NCI-H2107 (cell line): ENCODE measurements around the gene ADAMTS9.

Experiments used
- DNase-seq: peaks from one replicate; lab custom pipeline; 2025; lab: John Stamatoyannopoulos, UW

ADAMTS9 gene

DNA sequence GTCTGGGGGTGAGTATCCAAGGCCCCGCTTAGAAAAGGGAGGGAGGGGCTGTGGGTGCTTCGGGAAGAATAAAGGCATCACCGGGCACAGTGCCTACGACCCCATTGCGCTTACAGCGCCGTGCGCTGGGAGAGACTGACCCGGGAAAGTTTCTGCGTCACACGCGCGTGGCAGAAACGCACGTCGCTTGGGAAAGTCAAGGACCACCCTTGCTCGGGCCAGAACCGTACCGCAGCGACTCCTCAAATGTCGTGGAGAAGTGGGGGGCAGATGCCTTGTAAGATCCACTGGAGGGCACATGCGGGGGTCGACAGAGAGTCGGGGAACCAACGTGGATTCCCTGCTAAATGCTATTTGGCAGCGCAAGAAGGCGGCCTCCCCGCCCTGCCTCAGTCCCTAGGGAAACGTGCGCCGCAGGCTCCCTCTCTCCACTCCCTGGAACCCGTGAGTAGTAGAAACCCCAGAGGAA, 2.4 kb downstream of the ADAMTS9 start:
- no peak for DNase-seq

DNA sequence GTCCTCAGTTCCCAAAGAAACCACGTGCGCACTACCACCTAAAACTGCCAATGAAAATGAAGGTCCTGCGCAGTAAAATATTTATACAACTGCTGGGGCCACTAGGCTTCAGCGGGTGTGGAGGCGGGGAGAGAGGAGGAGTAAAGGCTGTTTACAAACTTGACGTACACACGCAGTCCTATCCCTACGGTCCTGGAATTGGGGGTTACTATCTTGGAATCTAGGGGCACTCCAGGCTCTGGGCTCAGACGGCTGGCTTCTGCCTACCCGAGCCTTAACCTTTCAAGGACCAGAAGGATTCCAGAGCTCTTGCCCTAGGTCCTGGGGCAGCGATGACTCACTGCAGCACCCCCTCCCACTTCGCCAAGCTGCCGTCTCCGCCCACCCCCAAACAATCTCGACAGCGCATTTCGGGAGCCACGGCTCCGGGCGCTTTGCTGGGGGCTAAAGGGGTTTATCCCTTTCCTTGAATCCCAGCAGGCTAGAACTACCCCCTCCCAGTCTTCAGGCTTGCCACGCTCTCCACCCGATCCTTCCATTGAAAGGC, 3.0 kb downstream of the ADAMTS9 start:
- DNase-seq: no peak

DNA sequence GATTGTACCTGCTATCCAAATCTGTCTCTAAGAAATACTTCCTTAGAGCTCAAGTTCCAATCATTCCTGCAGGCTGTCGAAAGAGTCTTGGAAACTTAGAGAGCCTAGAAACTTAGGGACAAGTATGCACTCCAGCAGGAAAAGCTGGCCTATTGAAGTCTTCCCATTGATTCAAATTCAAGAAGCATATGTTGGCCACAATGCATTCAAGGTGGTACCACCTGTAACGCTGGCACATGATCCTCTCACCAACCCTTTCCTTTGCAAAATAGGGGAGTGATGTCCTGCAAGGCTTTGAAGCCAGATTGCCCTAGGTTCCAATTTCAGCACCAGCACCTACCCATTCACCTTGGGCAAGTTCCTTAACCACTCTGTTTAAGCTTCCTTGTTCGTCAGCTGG, 6.0 kb downstream of the ADAMTS9 start:
- DNase-seq: no peak

DNA sequence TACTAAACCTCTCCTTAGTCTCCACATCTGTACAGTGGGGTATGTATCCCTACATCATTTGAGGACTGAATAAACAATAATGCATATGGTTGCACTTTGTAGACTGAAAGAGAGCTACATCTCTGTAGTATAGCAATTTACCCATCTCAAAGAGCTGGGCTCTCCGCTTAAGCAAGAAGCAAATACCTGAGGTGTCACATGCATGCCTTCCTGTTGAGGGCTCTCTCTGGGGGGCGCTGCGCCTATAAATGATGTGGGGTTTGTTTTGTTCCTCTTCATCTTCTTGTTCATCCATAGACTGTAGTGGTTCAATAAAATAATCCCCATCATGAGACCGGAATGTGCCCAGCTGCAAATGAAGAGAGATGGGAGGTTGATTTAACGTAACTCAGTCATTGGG, 6.8 kb downstream of the ADAMTS9 start:
- DNase-seq: no peak

- DNase-seq: no peak
These were observed 7.5 kb downstream of the ADAMTS9 start for GRCh38 chr3:64680334-64680733.

DNA sequence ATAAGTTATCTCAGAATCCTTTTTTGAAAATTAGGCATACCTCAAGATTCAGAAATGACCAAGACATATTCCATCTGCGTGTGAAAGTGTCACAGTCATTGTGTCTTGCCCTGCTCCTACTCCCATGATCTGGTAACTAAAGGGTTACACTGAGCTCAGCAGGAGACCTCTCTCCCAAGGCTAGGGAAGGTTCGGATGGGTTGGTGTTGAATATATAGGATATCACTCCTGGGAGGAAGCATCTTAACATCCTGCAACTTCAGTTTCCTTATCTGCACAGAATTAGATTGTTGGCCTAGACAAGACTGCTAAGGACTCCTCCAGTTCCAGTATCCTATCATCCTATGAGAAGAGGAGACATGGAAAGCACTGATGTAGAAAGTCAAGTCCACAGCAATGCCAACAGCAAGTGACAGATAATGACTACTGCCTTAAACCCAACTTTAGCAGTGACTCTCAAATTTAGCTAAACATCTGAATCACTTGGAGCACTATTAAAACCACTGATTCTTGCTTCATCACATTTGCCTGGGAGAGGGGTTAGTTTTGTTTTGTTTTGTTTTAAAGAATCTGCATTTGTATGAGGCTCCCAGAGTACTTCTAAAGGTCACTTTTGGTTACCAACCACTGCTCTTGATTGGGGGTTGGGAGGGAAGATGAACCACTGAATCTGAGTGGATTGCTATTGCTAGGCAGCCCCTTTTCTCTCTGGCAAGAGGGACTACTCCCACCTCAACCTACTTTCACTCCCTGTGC, 9.7 kb downstream of the ADAMTS9 start:
- DNase-seq: no peak

DNA sequence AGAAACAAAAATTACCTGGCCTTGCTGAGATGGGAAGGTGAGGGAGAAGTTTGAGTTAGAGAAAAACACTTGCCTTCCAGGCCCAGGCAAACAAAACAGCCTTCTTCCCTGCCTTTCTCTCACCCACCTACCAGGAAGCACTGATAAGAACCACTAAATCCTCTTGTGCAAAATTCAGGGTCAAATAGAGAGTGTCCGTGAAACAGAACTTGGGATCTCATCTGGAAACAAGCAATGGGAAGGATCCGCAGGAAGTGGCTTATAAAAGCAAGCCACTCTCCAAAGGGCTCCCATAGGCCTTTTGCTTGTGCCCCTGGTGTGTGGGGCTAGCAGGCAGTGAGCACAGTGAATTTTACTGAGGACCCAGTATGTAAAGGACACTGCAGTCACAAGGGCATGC, 11.0 kb downstream of the ADAMTS9 start:
- no peak for DNase-seq

GRCh38 chr3:64675687-64676247, 12.0 kb downstream of the ADAMTS9 start:
- no peak for DNase-seq

DNA sequence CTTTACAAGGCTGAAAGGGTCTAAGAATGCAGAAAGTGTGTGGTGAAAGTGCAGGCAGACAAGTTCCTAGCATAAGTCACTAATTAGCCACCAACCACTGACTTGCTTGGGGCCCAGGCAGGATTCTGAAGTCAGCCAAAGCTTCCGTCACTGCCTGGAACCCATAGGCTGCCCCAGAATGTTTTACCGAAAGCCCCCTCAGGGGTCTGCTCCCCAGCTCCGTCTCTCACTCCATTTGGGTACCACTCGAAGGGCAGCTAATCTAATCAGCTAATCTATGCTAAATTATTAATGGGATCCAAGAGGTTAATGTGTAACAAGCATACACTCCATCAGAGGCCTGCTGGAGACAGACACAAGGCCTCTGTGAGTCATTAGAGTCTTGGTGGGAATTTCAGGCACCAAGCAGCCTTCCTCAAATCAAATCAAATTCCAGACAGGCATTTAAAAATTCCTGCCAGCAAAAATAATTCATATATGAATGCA, 13.2 kb downstream of the ADAMTS9 start:
- DNase-seq: no peak

DNA sequence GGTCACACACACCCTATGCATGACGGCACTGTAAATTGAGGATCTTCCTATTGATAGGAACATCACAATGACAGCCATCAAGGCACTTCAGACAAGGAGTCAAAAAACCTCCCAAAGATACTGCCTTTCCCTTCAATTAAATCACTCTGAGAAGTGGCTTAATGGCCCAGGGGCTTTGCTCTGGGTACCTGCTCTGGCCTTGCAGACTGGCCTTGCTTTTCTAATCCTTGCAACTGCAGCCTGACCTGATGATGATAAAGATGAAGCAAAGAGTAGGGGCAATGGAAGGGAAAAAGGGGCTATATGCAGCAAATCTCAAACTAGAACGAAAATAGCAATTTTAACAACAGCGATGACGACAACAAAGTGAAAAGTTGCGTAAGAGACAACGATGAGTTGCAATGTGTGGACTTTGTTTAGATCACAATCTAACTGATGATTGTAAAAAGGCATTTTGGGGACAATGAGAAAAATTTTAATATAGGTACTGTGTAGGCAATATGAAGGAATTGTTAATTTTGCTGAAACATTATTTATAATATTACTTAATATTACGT, 14.6 kb downstream of the ADAMTS9 start:
- no peak for DNase-seq

DNA sequence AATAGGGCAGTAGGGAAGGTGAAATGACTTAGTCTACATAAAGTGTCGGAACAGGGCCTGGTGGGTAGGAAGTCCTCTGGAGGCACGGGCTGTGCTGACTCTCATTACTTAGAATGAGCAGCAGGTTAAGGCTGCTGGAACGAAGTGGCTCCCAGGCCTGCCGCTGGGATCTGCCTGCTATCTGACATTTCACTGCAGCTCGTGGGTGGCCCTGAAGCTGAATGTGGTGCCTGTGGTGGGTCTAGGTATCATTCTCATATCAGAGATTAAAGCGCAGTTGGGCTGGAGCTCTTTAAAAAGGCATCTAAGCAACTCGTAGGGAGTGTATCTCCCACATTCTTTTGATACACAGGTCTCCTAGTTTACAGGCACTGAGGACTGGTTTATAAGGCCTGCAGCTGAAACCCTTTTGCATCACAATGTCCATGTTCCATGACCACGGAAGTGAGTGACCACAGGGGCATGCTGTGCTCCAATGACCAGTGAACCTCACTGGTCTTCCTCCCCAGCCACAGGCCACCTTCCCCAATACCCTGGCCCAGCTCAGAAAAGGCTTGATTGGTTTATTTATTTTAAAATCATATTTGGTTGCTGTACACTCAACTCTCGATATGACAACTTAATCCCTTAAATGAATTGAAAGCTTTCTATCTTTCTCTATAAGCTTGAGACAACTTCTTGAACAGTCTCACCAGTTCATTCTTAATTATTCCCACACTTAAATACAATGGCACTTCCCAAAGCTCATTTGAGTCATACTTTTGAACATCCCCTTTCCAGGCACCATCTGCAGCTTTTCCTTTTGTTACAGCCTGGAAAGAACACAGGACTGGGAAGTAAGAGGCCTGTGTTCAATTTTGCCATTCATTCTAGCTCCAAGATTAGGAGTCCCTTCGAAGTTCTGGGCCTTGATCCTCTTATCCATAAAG, 19.0 kb downstream of the ADAMTS9 start:
- DNase-seq: no peak

DNA sequence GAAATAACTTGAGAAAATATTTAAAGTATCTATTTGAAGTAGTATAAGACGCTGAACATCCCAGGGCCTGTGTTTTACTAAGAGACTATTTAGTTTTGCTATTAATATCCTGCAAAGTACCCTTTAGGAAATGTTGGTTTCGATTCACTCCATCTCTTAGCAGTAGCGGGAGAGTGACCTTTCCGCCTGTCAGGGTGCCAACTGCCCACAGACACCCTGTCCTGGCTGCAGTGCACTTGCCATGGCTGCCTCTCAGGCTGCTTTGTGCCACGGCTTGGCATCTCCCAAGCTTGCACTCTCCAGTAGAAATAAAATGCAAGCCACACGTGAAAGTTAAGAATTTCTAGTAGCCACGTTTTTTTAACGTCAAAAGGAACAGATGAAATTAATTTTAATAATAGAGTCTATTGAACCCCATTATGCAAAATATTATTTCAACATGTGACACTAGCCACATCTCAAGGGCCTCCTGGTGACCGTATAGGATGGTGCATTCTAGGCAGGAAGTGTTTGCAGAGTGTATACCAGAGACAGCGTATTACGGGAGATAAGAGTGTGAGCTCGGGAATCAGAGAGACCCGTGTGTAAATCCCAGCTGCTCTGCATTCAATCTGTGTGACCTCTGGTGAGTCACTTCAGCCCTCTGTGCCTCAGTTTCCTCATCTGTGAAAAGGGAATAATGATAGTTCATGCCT, 19.8 kb downstream of the ADAMTS9 start:
- no peak for DNase-seq

DNA sequence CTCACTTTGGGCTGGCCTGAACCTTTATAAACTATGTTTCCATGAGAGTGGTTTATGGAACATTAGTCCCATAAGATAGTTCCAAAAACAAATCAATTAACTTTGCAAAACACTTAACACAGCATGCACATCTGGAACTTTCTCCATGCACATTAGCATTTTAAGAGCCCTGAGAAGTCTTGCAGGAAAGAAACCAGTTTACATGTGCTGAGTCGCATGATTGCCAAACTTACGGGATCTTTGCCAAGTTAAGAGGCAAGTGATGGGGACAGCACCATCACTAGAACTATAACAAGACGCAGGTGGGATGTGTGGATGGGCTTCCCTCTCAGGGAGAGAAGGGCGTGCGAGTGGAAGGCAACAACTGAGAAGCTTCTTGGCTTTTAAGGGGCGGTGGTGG, 20.7 kb downstream of the ADAMTS9 start:
- no peak for DNase-seq

GRCh38 chr3:64666171-64666588, 21.6 kb downstream of the ADAMTS9 start:
- no peak for DNase-seq

DNA sequence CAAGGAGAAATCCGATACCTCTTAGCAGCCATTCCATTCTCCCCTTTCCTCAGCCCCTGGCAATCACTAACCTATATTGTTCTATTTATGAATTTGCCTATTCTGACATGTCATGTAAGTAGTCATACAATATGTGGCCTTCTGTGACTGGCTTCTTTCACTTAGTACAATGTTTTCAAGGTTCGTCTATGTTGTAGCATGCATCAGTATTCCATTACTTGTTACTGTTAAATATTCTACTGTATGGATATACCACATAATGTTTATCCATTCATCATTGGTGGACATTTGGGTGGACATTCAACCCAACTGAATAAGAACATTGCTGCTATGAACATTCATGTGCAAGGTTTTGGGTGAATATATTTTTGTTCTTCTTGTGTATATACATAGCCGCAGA, 23.4 kb downstream of the ADAMTS9 start:
- no peak for DNase-seq

GRCh38 chr3:64659617-64659978, 28.2 kb downstream of the ADAMTS9 start:
- DNase-seq: no peak

GRCh38 chr3:64658001-64658400, 29.8 kb downstream of the ADAMTS9 start:
- no peak for DNase-seq

GRCh38 chr3:64656544-64656943, 31.3 kb downstream of the ADAMTS9 start:
- no peak for DNase-seq

GRCh38 chr3:64655160-64655559, 32.6 kb downstream of the ADAMTS9 start:
- no peak for DNase-seq

- DNase-seq: no peak
These were observed 33.8 kb downstream of the ADAMTS9 start for GRCh38 chr3:64654013-64654412.

GRCh38 chr3:64653101-64653500, 34.7 kb downstream of the ADAMTS9 start:
- DNase-seq: no peak
